Pancreas (tissue), 10 donors: ENCODE data around the gene SCD5. TPM values are rescaled to one million over a fixed set of nuclear protein-coding genes. Genes with fewer than 3 reads are reported as not detected.
A peak's percentile ranks its signal among the peaks of the same experiment; 100 is the strongest.

Source experiments
- ATAC-seq, 4 donors: fragments of 200-7000 bp; cut with Tn5 transposase; one replicate each; pipeline versions ENCODE4 v1.8.0 to v1.9.1; 2020; ENCODE audit warnings: mild to moderate bottlenecking in 4 of 4, moderate library complexity in 4 of 4
- DNase-seq, 6 donors: peaks; one replicate each; pipeline ENCODE4 v3.0.0-alpha.2; 2020
- FAIRE-seq: peaks from 2 replicates; lab custom pipeline; 2012; peaks lifted over from hg19 to GRCh38; lab: Jason Lieb, UNC
- H3K27ac ChIP-seq, 4 donors: fragments of 200-600 bp; sonication (generic); 1 replicate in 3 of 4; 2 replicates in 1 of 4; pipeline versions ENCODE4 v1.5.0 to v1.8.0; 2020
- H3K27me3 ChIP-seq, 4 donors: fragments of 200-600 bp; one replicate each; pipeline ENCODE4 v1.8.0; 2021
- H3K36me3 ChIP-seq, 3 donors: fragments of 200-600 bp; sonication (generic) in 1 of 3; one replicate each; pipeline versions ENCODE4 v1.5.0 to v1.8.0; 2020 to 2021
- H3K4me1 ChIP-seq, 3 donors: fragments of 200-600 bp; one replicate each; pipeline ENCODE4 v1.8.0; 2021
- H3K4me3 ChIP-seq, 4 donors: fragments of 200-600 bp; sonication (generic) in 2 of 4; one replicate each; pipeline versions ENCODE4 v1.5.0 to v1.8.0; 2020 to 2021
- H3K9me3 ChIP-seq, 4 donors: fragments of 200-600 bp; one replicate each; pipeline ENCODE4 v1.8.0; 2021
- CTCF ChIP-seq, 4 donors: fragments of 200-600 bp; sonication (generic) in 3 of 4; IDR thresholded peaks; one replicate each; pipeline versions ENCODE4 v1.5.0 to v1.8.0; 2021; ENCODE audit warnings: antibody characterized with exemption in 4 of 4
- WGBS, 2 donors: extraction: QIAGEN DNeasy Blood & Tissue Kit; methylation state at CpG; one replicate each; pipeline ENCODE4 v1.1.7; 2013; 5-methylcytosine and 5-hydroxymethylcytosine counted together
- intact Hi-C, 3 donors: fragments of 100-400 bp; cut with DNase I; formaldehyde crosslinking; loops; one replicate each; pipeline versions ENCODE4 v1.11.1 to v1.14.2; 2022
- polyA plus RNA-seq, 2 donors: library from polyadenylated mRNA; stranded (reverse); fragments of 200-250 nt; gene quantifications; one replicate each; pipeline ENCODE4 v1.2.3, GENCODE V29; 2013
- total RNA-seq, 6 donors: library from RNA; stranded (reverse); fragmentation: NEBNext Ultra II Directional in 4 of 6; extraction: Animal tissue kit (Norgen Biotek cat#: 25700) in 4 of 6; gene quantifications; one replicate each; pipeline versions ENCODE4 v1.2.1 to v1.2.4, GENCODE V29; 2021 to 2023
- donor health status: healthy with polysubstance abuse.
- donor health status: DM: no; HTN: no; CAD: no; lungs with moderate emphysema.
- donor health status: DM: no; HTN: no; CAD: no.
- donor health status: control.
- donor health status: control.
- donor health status: Bipolar disorder and iron deficiency.
- donor health status: DM: yes; HTN: yes; CAD: no.
- donor health status: DM: no; HTN: no; CAD: no.
- donor health status: DM: no; HTN: no; CAD: no.
- donor health status: DM: yes; HTN: yes; CAD: no.

SCD5 gene
- total and polyA plus RNA-seq, 8 donors, result 19.1 to 58.3 (median 31.3) TPM

GRCh38 chr4:82705169-82705927, 93.2 kb downstream of the SCD5 start:
- TF ChIP-seq CTCF (IDR thresholded peaks at IDR 0.05), result no peak
- Histone ChIP-seq H3K27ac (no peak overlapping the region), H3K4me1 (peaks cover 6 to 18% (median 13%) of the 10 kb centered on the region in 3 donors), H3K36me3 (no peaks in the 10 kb centered on the region), H3K27me3 (no peaks in the 10 kb centered on the region), H3K4me3 (no peak overlapping the region), H3K9me3 (no peaks in the 10 kb centered on the region)
- no peak for ATAC-seq
- no peak for DNase-seq
- WGBS, 2 donors, result 87 to 91% methylated on average over 7 of the region's 7 CpGs
- FAIRE-seq, result no peak
- intact Hi-C loops, result no loop called here

- H3K4me1 ChIP-seq, result peaks cover 6 to 18% (median 13%) of the 10 kb centered on the region in 3 donors
- no peaks in the 10 kb centered on the region for H3K36me3 ChIP-seq
- 94 to 96% methylated on average over 6 of the region's 6 CpGs for WGBS, 2 donors
- DNase-seq, result no peak
- no peaks in the 10 kb centered on the region for H3K9me3 ChIP-seq
- TF ChIP-seq CTCF (IDR thresholded peaks at IDR 0.05), result no peak
- FAIRE-seq, result no peak
- no peak overlapping the region for H3K4me3 ChIP-seq
- no peak overlapping the region for H3K27ac ChIP-seq
- intact Hi-C loops, result no loop called here
- no peaks in the 10 kb centered on the region for H3K27me3 ChIP-seq
- no peak for ATAC-seq
Observed at GRCh38 chr4:82704156-82704555, 94.4 kb downstream of the SCD5 start.

- intact Hi-C loops, result no loop called here
- Histone ChIP-seq H3K4me1 (no peaks in the 10 kb centered on the region), H3K36me3 (no peaks in the 10 kb centered on the region), H3K27ac (no peak overlapping the region), H3K4me3 (no peak overlapping the region), H3K27me3 (no peaks in the 10 kb centered on the region), H3K9me3 (no peaks in the 10 kb centered on the region)
- ATAC-seq, result no peak
- no peak for DNase-seq
- no peak for FAIRE-seq
- TF ChIP-seq CTCF (IDR thresholded peaks at IDR 0.05), result no peak
- WGBS, 2 donors, result 84 to 85% methylated on average over 2 of the region's 2 CpGs
Observed at GRCh38 chr4:82698412-82698811, 100.2 kb downstream of the SCD5 start.

GRCh38 chr4:82697561-82697960, 101.0 kb downstream of the SCD5 start:
- WGBS, 2 donors, result 62 to 73% methylated on average over 8 of the region's 8 CpGs
- H3K36me3 ChIP-seq, result no peaks in the 10 kb centered on the region
- FAIRE-seq (no peak), DNase-seq (no peak), ATAC-seq (peak in 1 of 4 donors; percentile 53)
- H3K27me3 ChIP-seq, result no peaks in the 10 kb centered on the region
- no peaks in the 10 kb centered on the region for H3K4me1 ChIP-seq
- H3K4me3 ChIP-seq, result no peak overlapping the region
- no peak for TF ChIP-seq CTCF (IDR thresholded peaks at IDR 0.05)
- intact Hi-C loops, result no loop called here
- H3K9me3 ChIP-seq, result no peaks in the 10 kb centered on the region
- H3K27ac ChIP-seq, result no peak overlapping the region
